GM10266 (cell line): ENCODE measurements around the gene SMIM33.

Experiments used
- DNase-seq: peaks from one replicate; pipeline ENCODE4 v3.0.0; 2012; ENCODE audit errors: extremely low spot score
- TF ChIP-seq, protein P1 (sequence below): IDR thresholded peaks from 2 replicates; pipeline ENCODE4 v1.5.1; 2012; ENCODE audit warnings: mild to moderate bottlenecking, low read depth; ENCODE audit not compliant: control insufficient read depth, insufficient read depth; ENCODE audit errors: missing control alignments

Gene SMIM33

DNA sequence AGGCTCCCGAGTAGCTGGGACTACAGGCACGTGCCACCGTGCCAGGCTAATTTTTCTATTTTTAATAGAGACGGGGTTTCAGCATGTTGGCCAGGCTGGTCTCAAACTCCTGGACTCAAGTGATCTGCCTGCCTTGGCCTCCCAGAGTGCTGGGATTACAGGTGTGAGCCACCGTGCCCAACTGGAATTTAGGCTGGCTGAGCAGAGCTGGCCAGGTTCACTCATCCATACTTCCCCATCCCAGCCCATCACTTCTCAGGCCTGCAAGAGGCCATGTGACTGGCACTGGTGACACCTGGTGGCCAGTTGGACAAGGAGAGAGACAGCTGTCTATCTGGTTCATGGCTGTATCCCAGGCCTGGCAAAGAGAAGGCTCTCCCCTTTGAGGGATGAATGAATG lies 42.6 kb downstream of the SMIM33 start:
- peak; percentile 71 for DNase-seq
- TF ChIP-seq, protein P1, sequence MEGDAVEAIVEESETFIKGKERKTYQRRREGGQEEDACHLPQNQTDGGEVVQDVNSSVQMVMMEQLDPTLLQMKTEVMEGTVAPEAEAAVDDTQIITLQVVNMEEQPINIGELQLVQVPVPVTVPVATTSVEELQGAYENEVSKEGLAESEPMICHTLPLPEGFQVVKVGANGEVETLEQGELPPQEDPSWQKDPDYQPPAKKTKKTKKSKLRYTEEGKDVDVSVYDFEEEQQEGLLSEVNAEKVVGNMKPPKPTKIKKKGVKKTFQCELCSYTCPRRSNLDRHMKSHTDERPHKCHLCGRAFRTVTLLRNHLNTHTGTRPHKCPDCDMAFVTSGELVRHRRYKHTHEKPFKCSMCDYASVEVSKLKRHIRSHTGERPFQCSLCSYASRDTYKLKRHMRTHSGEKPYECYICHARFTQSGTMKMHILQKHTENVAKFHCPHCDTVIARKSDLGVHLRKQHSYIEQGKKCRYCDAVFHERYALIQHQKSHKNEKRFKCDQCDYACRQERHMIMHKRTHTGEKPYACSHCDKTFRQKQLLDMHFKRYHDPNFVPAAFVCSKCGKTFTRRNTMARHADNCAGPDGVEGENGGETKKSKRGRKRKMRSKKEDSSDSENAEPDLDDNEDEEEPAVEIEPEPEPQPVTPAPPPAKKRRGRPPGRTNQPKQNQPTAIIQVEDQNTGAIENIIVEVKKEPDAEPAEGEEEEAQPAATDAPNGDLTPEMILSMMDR = peak; percentile 93

- no peak for DNase-seq
- TF ChIP-seq, protein P1 = no peak
These were observed 43.2 kb downstream of the SMIM33 start for GRCh38 chr5:139513852-139514485.

GRCh38 chr5:139514486-139514856 lies 43.7 kb downstream of the SMIM33 start:
- no peak for DNase-seq
- TF ChIP-seq, protein P1 = no peak

- TF ChIP-seq, protein P1 = peak; percentile 94
These were observed 47.1 kb downstream of the SMIM33 start for GRCh38 chr5:139517683-139518564.

More at GRCh38 chr5:139517683-139518564, 47.1 kb downstream of the SMIM33 start:
- DNase-seq = peak; percentile 88
